PFSK-1 (cell line): ENCODE data around the gene NFAT5.

Source experiments
- FOXP2 ChIP-seq: optimal IDR thresholded peaks from 2 replicates; pipeline ENCODE3; 2011; ENCODE audit warnings: borderline replicate concordance, control low read depth, inconsistent platforms; ENCODE audit not compliant: insufficient read depth; ENCODE audit errors: extremely low read length, extremely low read depth
- POLR2AphosphoS5 ChIP-seq: IDR thresholded peaks from 2 replicates; pipeline ENCODE4 v1.6.1; 2012; ENCODE audit warnings: low read depth, mild to moderate bottlenecking, control low read depth, low read length, moderate library complexity
- REST ChIP-seq, 2 experiments: IDR thresholded peaks; 2 replicates each; pipeline versions ENCODE4 v1.6.1 to v1.8.0; 2011 to 2012; ENCODE audit warnings: low read depth in 2 of 2, low read length in 2 of 2, control low read depth in 1 of 2, inconsistent platforms in 1 of 2, mild to moderate bottlenecking in 1 of 2, moderate library complexity in 1 of 2; ENCODE audit not compliant: insufficient read depth in 1 of 2
- SIN3A ChIP-seq: IDR thresholded peaks from 2 replicates; pipeline ENCODE4 v1.6.1; 2012; ENCODE audit warnings: mild to moderate bottlenecking, low read length, moderate library complexity, borderline replicate concordance; ENCODE audit not compliant: insufficient read depth
- TAF1 ChIP-seq: IDR thresholded peaks from 2 replicates; pipeline ENCODE4 v1.6.1; 2012; ENCODE audit warnings: low read length, control low read depth, borderline replicate concordance; ENCODE audit not compliant: insufficient read depth

Gene NFAT5

GRCh38 chr16:69651217-69651616, 85.5 kb downstream of the NFAT5 start:
- no peak for TF ChIP-seq TAF1
- TF ChIP-seq FOXP2, result no peak
- TF ChIP-seq SIN3A, result no peak
- no peak for TF ChIP-seq REST (IDR thresholded peaks at IDR 0.05; ENCODE audit: insufficient read depth in 1 of 2, low read depth in 2 of 2, low read length in 2 of 2)
- TF ChIP-seq POLR2AphosphoS5, result no peak

GRCh38 chr16:69654280-69654931, 88.6 kb downstream of the NFAT5 start:
- no peak for TF ChIP-seq SIN3A
- TF ChIP-seq FOXP2, result no peak
- TF ChIP-seq TAF1, result no peak
- TF ChIP-seq POLR2AphosphoS5, result no peak
- TF ChIP-seq REST (IDR thresholded peaks at IDR 0.05; ENCODE audit: insufficient read depth in 1 of 2, low read depth in 2 of 2, low read length in 2 of 2), result no peak

DNA sequence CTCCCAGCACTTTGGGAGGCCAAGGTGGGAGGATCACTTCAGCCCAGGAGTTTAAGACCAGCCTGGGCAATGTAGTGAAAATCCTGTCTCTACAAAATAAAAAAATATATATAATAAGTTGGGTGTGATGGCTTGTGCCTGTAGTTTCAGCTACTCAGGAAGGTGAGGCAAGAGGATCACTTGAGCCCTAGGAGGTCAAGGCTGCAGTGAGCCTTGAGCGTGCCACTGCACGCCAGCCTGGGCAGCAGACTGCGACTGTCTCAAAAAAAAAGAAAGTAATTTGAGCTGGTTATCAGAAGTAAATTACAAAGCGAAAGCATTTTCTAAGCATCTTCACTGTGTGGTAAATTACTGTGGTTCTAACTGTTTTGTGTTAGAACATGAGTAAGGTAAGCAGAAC, 94.4 kb downstream of the NFAT5 start:
- TF ChIP-seq SIN3A (no peak), POLR2AphosphoS5 (no peak), TAF1 (no peak)

DNA sequence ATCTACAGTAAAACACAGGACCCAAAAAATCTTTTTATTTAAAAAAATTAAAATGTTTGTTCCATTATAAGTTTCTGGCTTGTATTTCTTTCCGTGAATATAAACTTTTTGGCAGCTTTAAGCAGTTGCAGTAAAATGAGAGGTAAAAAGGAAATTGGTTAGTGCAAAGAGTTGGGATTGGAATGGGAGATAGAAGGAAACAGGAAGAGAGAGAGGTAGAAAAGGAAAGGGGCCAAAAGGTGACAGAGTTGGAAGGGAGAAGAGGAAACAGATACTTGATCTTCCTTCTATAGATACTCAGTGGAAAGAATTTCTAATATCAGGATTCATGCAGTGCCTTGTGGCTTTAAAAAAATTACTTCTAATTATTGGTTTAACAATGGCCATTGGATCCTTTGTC, 97.1 kb downstream of the NFAT5 start:
- TF ChIP-seq REST (IDR thresholded peaks at IDR 0.05; ENCODE audit: insufficient read depth in 1 of 2, low read depth in 2 of 2, low read length in 2 of 2) (no peak), FOXP2 (no peak), SIN3A (no peak)

DNA sequence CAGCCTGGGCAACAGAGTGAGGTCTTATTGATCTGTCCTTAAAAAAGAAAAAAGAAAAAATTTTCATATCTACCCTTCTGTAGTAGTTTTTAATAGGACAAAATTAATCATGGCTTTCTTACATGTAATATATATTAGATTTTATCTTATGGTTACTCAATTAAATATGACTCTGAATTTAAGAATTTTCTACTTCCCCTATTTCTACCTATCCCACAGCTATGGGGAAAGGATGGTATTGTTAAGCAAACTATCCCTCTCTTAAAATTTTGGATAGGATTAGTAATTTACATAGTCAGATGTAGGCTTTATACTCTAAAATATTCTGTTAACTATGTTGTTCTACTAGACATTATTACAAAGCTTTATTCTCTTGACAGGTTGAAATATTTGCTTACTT, 98.1 kb downstream of the NFAT5 start:
- TF ChIP-seq REST (IDR thresholded peaks at IDR 0.05; ENCODE audit: insufficient read depth in 1 of 2, low read depth in 2 of 2, low read length in 2 of 2), result no peak
- TF ChIP-seq SIN3A, result no peak
- no peak for TF ChIP-seq TAF1
- TF ChIP-seq FOXP2, result no peak
- TF ChIP-seq POLR2AphosphoS5, result no peak
